ENCODE results near the gene CLK3. TPM values are rescaled to one million over a fixed set of nuclear protein-coding genes. Genes with fewer than 3 reads are reported as not detected.

Gene CLK3
- total and polyA plus RNA-seq, 2 of the 8 experiments (the other 6 are each of a cell fraction or from before 2014, with no cell fraction given) = 43.5 to 67.3 TPM

DNA sequence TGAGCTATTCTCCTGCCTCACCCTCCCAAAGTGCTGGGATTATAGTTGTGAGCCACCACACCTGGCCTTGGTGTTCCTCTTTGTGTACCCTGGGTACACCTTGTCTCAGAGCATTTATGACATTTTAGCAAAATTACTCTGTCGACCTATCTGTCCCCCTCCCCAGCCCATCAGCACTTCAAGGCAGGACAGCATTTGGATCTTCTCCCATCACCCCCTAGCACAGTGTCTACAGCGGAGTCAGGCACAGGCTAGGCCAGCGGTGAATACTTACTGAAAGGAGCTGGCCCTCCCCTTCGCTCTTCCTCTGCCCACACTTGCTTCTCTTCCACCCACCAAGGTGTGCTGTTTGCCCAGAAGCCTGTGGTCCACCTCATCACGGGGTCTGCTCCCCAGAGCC, 20.4 kb upstream of the CLK3 start:
- no peak overlapping the region for H3K27ac ChIP-seq (ENCODE audit: low read depth, low read length)
- no peaks in the 10 kb centered on the region for H3K9me3 ChIP-seq (ENCODE audit: insufficient read depth in 2 of 2, low read depth in 1 of 2, low read length in 1 of 2)
- 91% methylated on average over 5 of the region's 5 CpGs; no CpG with 5 or more reads in 1 of the 2 experiments for WGBS, 2 experiments (ENCODE audit: extremely low coverage in 1 of 2, insufficient coverage in 1 of 2, insufficient read length in 1 of 2, insufficient replicate concordance in 2 of 2, low coverage in 1 of 2, low lambda C conversion rate in 2 of 2, missing lambda C conversion rate in 1 of 2)
- no peak for TF ChIP-seq EGR1 (IDR thresholded peaks at IDR 0.05; ENCODE audit: borderline replicate concordance, low read depth, low read length)
- TF ChIP-seq RBBP5 (IDR thresholded peaks at IDR 0.05; ENCODE audit: borderline replicate concordance, low read depth, low read length) = no peak
- no peak for TF ChIP-seq MAFK (IDR thresholded peaks at IDR 0.05; ENCODE audit: low read depth, low read length)
- no peak for TF ChIP-seq GTF2F1 (IDR thresholded peaks at IDR 0.05; ENCODE audit: borderline replicate concordance, low read depth, low read length)
- no peak for TF ChIP-seq YY1 (IDR thresholded peaks at IDR 0.05; ENCODE audit: low read depth, low read length)
- TF ChIP-seq HDAC2 (IDR thresholded peaks at IDR 0.05; ENCODE audit: borderline replicate concordance in 1 of 2, low read depth in 2 of 2, low read length in 2 of 2) = no peak

More for the DNA sequence above, 20.4 kb upstream of the CLK3 start:
- Histone ChIP-seq H3K9ac (replicated peaks in 1 of 4; ENCODE audit: extremely low read depth in 1 of 4, low read depth in 3 of 4, low read length in 3 of 4) (no peak overlapping the region), H3K14ac (ENCODE audit: insufficient read length) (no peak overlapping the region), H4K20me1 (replicated peaks in 1 of 2; ENCODE audit: control insufficient read depth in 1 of 2, insufficient read depth in 2 of 2, low read length in 2 of 2) (peaks cover 0 to 7% of the 10 kb centered on the region in 2 experiments), H3K23ac (ENCODE audit: insufficient read length) (no peak overlapping the region), H3K79me2 (ENCODE audit: control insufficient read depth in 1 of 2, insufficient read depth in 2 of 2, low read length in 2 of 2) (no peaks in the 10 kb centered on the region), H3K4me3 (ENCODE audit: extremely low read depth in 1 of 4, insufficient read depth in 2 of 4, low read depth in 3 of 4, low read length in 4 of 4) (no peak overlapping the region), H3K27me3 (replicated peaks in 1 of 4; ENCODE audit: control insufficient read depth in 3 of 4, extremely low read depth in 1 of 4, insufficient read depth in 3 of 4, low read length in 3 of 4) (no peaks in the 10 kb centered on the region), H4K5ac (ENCODE audit: insufficient read length, low read depth, low read length) (no peak overlapping the region), H2BK12ac (ENCODE audit: low read depth, low read length) (no peak overlapping the region), H2BK20ac (ENCODE audit: low read length) (no peak overlapping the region), H3K23me2 (ENCODE audit: low read depth, low read length) (no peaks in the 10 kb centered on the region), H3K18ac (ENCODE audit: extremely low read depth, low read length) (no peak overlapping the region), H3K4me2 (ENCODE audit: insufficient read depth in 1 of 2, low read depth in 2 of 2, low read length in 2 of 2) (no peak overlapping the region), H3K36me3 (ENCODE audit: control insufficient read depth in 2 of 4, insufficient read depth in 4 of 4, low read length in 3 of 4) (peaks cover 28 to 53% (median 43%) of the 10 kb centered on the region in 4 experiments), H2BK120ac (replicated peaks; ENCODE audit: low read depth, low read length) (no peak overlapping the region), H4K8ac (ENCODE audit: extremely low read depth, insufficient read depth, low read length) (no peak overlapping the region), H2BK15ac (ENCODE audit: low read length) (no peak overlapping the region), H3K4me1 (replicated peaks in 1 of 4; ENCODE audit: control insufficient read depth in 3 of 4, insufficient read depth in 4 of 4, low read length in 3 of 4) (peaks cover 0 to 3% (median 3%) of the 10 kb centered on the region in 4 experiments; a peak in 4 of 7 replicates), H2AK5ac (ENCODE audit: low read depth, low read length) (no peak overlapping the region), H4K91ac (replicated peaks; ENCODE audit: insufficient read length, low read length) (no peak overlapping the region), H3K79me1 (ENCODE audit: low read depth, low read length) (no peaks in the 10 kb centered on the region), H2BK5ac (ENCODE audit: low read depth, low read length) (no peak overlapping the region), H2AFZ (ENCODE audit: low read length) (no peak overlapping the region), H3K56ac (replicated peaks; ENCODE audit: insufficient read length, low read depth, low read length) (no peak overlapping the region), H3K4ac (replicated peaks; ENCODE audit: insufficient read length, low read depth, low read length) (no peak overlapping the region)
- CTCF ChIA-PET (ENCODE audit: partially characterized antibody) = interaction anchor here (0.7 kb wide), 1 partner anchor 8 kb away, joined by 3 read pairs; no protein-coding TSS in a partner anchor
- POLR2A ChIA-PET (ENCODE audit: partially characterized antibody) = interaction anchor here (0.9 to 1.2 kb wide), 2 partner anchors 20 to 49 kb away, joined by 3 to 4 read pairs; partner anchors contain the start of gene CLK3
- no peak for FAIRE-seq
- no peak for DNase-seq (ENCODE audit: low read depth in 1 of 2, low spot score in 2 of 2)

All from H1 (cell line).